Fibroblast of peridontal ligament (primary cell): ENCODE results near the gene MRPS27.

ENCODE experiments used
- DNase-seq: peaks from one replicate; pipeline ENCODE4 v3.0.0-alpha.2; 2010; ENCODE audit errors: extremely low read depth

Gene MRPS27

DNA sequence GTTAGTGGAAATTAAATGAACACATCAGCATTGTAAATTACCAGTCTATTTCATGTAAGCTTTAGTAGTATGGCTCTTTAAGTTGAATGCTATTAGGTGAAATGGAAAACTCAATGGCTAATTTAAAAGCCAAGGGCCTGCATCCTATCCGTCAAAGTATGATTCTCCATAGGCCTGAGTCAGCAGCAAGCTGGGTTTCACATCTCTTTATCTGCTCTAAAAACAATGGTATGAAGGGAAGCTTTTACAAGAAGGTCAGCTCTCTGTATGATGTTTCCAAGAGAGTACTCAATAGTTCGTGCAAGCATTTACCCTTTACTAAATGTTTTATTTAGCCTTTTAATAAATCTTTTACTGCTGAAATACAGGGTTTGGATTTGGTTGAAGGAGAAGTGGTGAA lies 149.9 kb downstream of the MRPS27 start:
- DNase-seq: no peak
